Measurements from ENCODE around the gene CLSTN2. TPM values are rescaled to one million over a fixed set of nuclear protein-coding genes. Genes with fewer than 3 reads are reported as not detected.

The CLSTN2 gene
- total and polyA plus RNA-seq, 8 donors, result 0.31 to 1.1 (median 0.61) TPM

- ATAC-seq, result no peak
- no peaks in the 10 kb centered on the region for H3K9me3 ChIP-seq
- TF ChIP-seq CTCF (IDR thresholded peaks at IDR 0.05), result no peak
- no peaks in the 10 kb centered on the region for H3K4me1 ChIP-seq
- intact Hi-C loops (cut with DNase I), result no loop called here
- no peak for DNase-seq
- no peaks in the 10 kb centered on the region for H3K36me3 ChIP-seq
- no peak overlapping the region for H3K27ac ChIP-seq
- no peaks in the 10 kb centered on the region for H3K27me3 ChIP-seq
- no peak overlapping the region for H3K4me3 ChIP-seq
These were observed 605.3 kb downstream of the CLSTN2 start for GRCh38 chr3:140540262-140540661.

GRCh38 chr3:140541975-140542653, 607.1 kb downstream of the CLSTN2 start:
- intact Hi-C loops (cut with DNase I), result no loop called here
- Histone ChIP-seq H3K27ac (no peak overlapping the region), H3K27me3 (no peaks in the 10 kb centered on the region), H3K4me1 (no peaks in the 10 kb centered on the region), H3K4me3 (no peak overlapping the region), H3K9me3 (no peaks in the 10 kb centered on the region), H3K36me3 (no peaks in the 10 kb centered on the region)
- ATAC-seq (no peak), DNase-seq (no peak)
- no peak for TF ChIP-seq CTCF (IDR thresholded peaks at IDR 0.05)

- ATAC-seq, result no peak
- Histone ChIP-seq H3K27me3 (no peaks in the 10 kb centered on the region), H3K9me3 (no peaks in the 10 kb centered on the region), H3K27ac (no peak overlapping the region), H3K4me3 (no peak overlapping the region), H3K36me3 (no peaks in the 10 kb centered on the region), H3K4me1 (no peaks in the 10 kb centered on the region)
- DNase-seq, result no peak
- intact Hi-C loops (cut with DNase I), result no loop called here
- TF ChIP-seq CTCF (IDR thresholded peaks at IDR 0.05), result no peak
These were observed 610.2 kb downstream of the CLSTN2 start for GRCh38 chr3:140545197-140545596.

- Histone ChIP-seq H3K36me3 (no peaks in the 10 kb centered on the region), H3K27me3 (no peaks in the 10 kb centered on the region), H3K4me1 (no peaks in the 10 kb centered on the region), H3K9me3 (no peaks in the 10 kb centered on the region), H3K27ac (no peak overlapping the region), H3K4me3 (no peak overlapping the region)
- ATAC-seq (no peak), DNase-seq (no peak)
- intact Hi-C loops (cut with DNase I), result no loop called here
- TF ChIP-seq CTCF (IDR thresholded peaks at IDR 0.05), result no peak
These were observed 610.8 kb downstream of the CLSTN2 start for GRCh38 chr3:140545756-140546155.

- no peaks in the 10 kb centered on the region for H3K4me1 ChIP-seq
- no peaks in the 10 kb centered on the region for H3K27me3 ChIP-seq
- no peaks in the 10 kb centered on the region for H3K36me3 ChIP-seq
- no peaks in the 10 kb centered on the region for H3K9me3 ChIP-seq
- intact Hi-C loops (cut with DNase I), result no loop called here
- no peak overlapping the region for H3K4me3 ChIP-seq
- ATAC-seq, result no peak
- DNase-seq, result no peak
- no peak for TF ChIP-seq CTCF (IDR thresholded peaks at IDR 0.05)
- H3K27ac ChIP-seq, result no peak overlapping the region
These were observed 611.7 kb downstream of the CLSTN2 start for GRCh38 chr3:140546649-140547048.
